RKO (cell line): ENCODE data around the gene POFUT2.

Experiments used
- DNase-seq: peaks from one replicate; pipeline ENCODE4 v3.0.0-alpha.2; 2016; ENCODE audit warnings: low spot score

Gene POFUT2

GRCh38 chr21:45222001-45222400 is 65.7 kb downstream of the POFUT2 start:
- no peak for DNase-seq

GRCh38 chr21:45220714-45221490 is 66.8 kb downstream of the POFUT2 start:
- no peak for DNase-seq

GRCh38 chr21:45220071-45220481 is 67.6 kb downstream of the POFUT2 start:
- no peak for DNase-seq

- no peak for DNase-seq
Measured at GRCh38 chr21:45219517-45219916, 68.2 kb downstream of the POFUT2 start.

GRCh38 chr21:45217010-45217409 is 70.7 kb downstream of the POFUT2 start:
- no peak for DNase-seq

GRCh38 chr21:45215213-45215612 is 72.5 kb downstream of the POFUT2 start:
- no peak for DNase-seq
